ENCODE results near the gene CHST1.

Gene CHST1

GRCh38 chr11:45674481-45675190 lies 9.2 kb upstream of the CHST1 start:
- no CpG with 5 or more reads among the region's 9 CpGs for WGBS (ENCODE audit: insufficient coverage, insufficient read length)
- Histone ChIP-seq H3K27me3 (ENCODE audit: control insufficient read depth, insufficient read depth, low read length) (no peaks in the 10 kb centered on the region), H3K4me1 (ENCODE audit: control insufficient read depth, insufficient read depth, low read length) (no peaks in the 10 kb centered on the region), H3K4me3 (ENCODE audit: low read length) (no peak overlapping the region), H3K9me3 (ENCODE audit: control insufficient read depth, insufficient read depth, low read length) (no peaks in the 10 kb centered on the region), H3K36me3 (ENCODE audit: control insufficient read depth, insufficient read depth, low read length) (no peaks in the 10 kb centered on the region), H3K27ac (ENCODE audit: low read length) (no peak overlapping the region)
- no peak for DNase-seq (ENCODE audit: low read depth, low spot score)

- no peak overlapping the region for H3K4me3 ChIP-seq (ENCODE audit: low read length)
- no CpG with 5 or more reads among the region's 4 CpGs for WGBS (ENCODE audit: insufficient coverage, insufficient read length)
- H3K36me3 ChIP-seq (ENCODE audit: control insufficient read depth, insufficient read depth, low read length): no peaks in the 10 kb centered on the region
- H3K27ac ChIP-seq (ENCODE audit: low read length): no peak overlapping the region
- no peaks in the 10 kb centered on the region for H3K27me3 ChIP-seq (ENCODE audit: control insufficient read depth, insufficient read depth, low read length)
- no peaks in the 10 kb centered on the region for H3K9me3 ChIP-seq (ENCODE audit: control insufficient read depth, insufficient read depth, low read length)
- no peaks in the 10 kb centered on the region for H3K4me1 ChIP-seq (ENCODE audit: control insufficient read depth, insufficient read depth, low read length)
- DNase-seq (ENCODE audit: low read depth, low spot score): no peak
These were observed 8.0 kb upstream of the CHST1 start for GRCh38 chr11:45673441-45673840.

DNA sequence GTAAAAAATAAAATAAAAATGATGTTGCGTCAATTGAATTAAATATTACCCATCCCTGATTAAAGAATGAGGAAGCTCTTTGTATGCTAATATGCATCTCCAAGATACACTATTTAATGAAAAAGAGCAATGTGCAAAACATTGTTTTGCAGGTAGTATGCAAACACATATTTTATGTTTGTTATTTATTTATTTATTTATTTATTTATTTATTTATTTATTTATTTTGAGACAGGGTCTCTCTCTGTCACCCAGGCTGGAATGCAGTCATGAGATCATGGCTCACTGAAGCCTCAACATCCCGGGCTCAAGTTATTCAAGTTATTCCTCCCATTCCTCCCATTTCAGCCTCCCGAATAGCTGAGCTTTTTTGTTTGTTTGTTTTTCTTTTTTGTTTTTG lies 7.2 kb upstream of the CHST1 start:
- no peak for DNase-seq (ENCODE audit: low read depth, low spot score)
- no CpG with 5 or more reads among the region's 3 CpGs for WGBS (ENCODE audit: insufficient coverage, insufficient read length)
- H3K36me3 ChIP-seq (ENCODE audit: control insufficient read depth, insufficient read depth, low read length): no peaks in the 10 kb centered on the region
- no peaks in the 10 kb centered on the region for H3K4me1 ChIP-seq (ENCODE audit: control insufficient read depth, insufficient read depth, low read length)
- H3K9me3 ChIP-seq (ENCODE audit: control insufficient read depth, insufficient read depth, low read length): no peaks in the 10 kb centered on the region
- no peaks in the 10 kb centered on the region for H3K27me3 ChIP-seq (ENCODE audit: control insufficient read depth, insufficient read depth, low read length)
- H3K27ac ChIP-seq (ENCODE audit: low read length): no peak overlapping the region
- no peak overlapping the region for H3K4me3 ChIP-seq (ENCODE audit: low read length)

DNA sequence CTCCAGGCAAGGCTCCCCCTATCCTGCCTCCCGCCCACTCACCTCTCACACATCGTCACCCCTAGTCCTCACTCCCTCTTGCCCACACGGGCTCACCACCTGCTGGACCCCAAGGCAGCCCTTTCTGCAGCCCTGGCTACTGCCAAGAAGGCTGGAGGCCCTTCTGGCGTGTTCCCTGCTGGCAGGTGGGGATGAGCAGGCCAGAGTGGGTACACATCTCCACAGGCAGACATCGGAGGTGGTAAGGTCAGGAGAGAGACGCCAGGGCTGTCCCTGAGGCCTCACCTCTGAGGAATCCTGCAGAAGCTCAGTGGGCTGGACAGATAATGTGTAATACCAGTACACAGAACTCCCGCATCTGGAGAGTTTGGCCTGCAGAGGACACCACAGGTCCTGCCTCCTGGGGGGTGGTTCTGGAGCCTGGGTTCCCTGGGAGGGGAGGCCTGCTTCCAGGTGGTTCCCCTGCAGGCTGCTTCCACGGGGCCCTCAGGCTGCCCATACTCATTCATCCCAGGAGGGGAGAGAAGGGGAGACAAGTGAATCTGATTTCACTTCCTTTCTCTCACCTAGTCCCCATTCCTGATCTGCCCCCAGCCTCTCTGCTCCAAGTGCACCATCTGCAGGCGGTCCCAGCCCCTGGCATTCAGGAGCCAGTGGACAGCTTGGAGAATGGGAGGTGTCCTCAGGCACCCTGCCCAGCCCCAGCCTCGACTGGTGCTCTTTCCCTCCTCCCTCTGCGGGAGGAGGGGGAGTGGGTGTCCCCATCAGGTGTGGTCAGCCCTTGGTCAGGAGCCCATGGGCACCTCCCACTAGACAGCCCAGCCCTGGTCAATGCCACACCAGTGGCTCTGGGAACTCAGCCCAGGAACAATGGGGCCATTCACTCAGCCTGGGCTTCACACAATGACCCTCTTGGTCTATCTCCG lies 6.1 kb upstream of the CHST1 start:
- no peaks in the 10 kb centered on the region for H3K9me3 ChIP-seq (ENCODE audit: control insufficient read depth, insufficient read depth, low read length)
- WGBS (ENCODE audit: insufficient coverage, insufficient read length): no CpG with 5 or more reads among the region's 12 CpGs

GRCh38 chr11:45670386-45671135 lies 5.1 kb upstream of the CHST1 start:
- no peaks in the 10 kb centered on the region for H3K9me3 ChIP-seq (ENCODE audit: control insufficient read depth, insufficient read depth, low read length)
- H3K27me3 ChIP-seq (ENCODE audit: control insufficient read depth, insufficient read depth, low read length): peaks cover 9% of the 10 kb centered on the region; the same call in 1 of the 2 replicates
- no CpG with 5 or more reads among the region's 14 CpGs for WGBS (ENCODE audit: insufficient coverage, insufficient read length)

More for the DNA sequence above, 6.1 kb upstream of the CHST1 start:
- Histone ChIP-seq H3K27me3 (ENCODE audit: control insufficient read depth, insufficient read depth, low read length) (peaks cover 4% of the 10 kb centered on the region; the same call in 1 of the 2 replicates), H3K27ac (ENCODE audit: low read length) (no peak overlapping the region), H3K4me1 (ENCODE audit: control insufficient read depth, insufficient read depth, low read length) (no peaks in the 10 kb centered on the region), H3K36me3 (ENCODE audit: control insufficient read depth, insufficient read depth, low read length) (no peaks in the 10 kb centered on the region), H3K4me3 (ENCODE audit: low read length) (no peak overlapping the region)
- DNase-seq (ENCODE audit: low read depth, low spot score): no peak

DNA sequence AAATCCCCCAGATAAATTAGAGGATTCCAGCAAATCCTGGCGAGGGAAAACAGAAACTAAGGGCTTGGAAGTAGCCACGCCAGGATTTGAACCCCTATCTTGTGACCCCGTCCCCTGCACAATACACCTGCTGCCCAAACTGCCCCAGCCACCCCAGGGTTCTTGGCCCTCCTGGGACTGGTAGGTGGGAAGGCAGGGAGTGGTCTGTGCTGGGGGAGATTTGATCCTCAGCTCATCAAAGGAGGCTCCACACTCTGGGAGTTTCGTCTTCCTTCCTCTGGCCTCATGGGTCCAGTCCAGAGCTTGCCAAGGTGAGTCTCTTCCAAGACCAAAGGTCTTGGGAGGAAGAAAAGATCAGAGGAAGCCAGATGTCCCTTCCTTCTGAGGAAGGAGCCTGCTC lies 4.5 kb upstream of the CHST1 start:
- no peaks in the 10 kb centered on the region for H3K36me3 ChIP-seq (ENCODE audit: control insufficient read depth, insufficient read depth, low read length)
- H3K4me1 ChIP-seq (ENCODE audit: control insufficient read depth, insufficient read depth, low read length): no peaks in the 10 kb centered on the region
- H3K9me3 ChIP-seq (ENCODE audit: control insufficient read depth, insufficient read depth, low read length): no peaks in the 10 kb centered on the region
- H3K27me3 ChIP-seq (ENCODE audit: control insufficient read depth, insufficient read depth, low read length): peaks cover 9% of the 10 kb centered on the region; the same call in 1 of the 2 replicates
- no CpG with 5 or more reads among the region's 4 CpGs for WGBS (ENCODE audit: insufficient coverage, insufficient read length)
- no peak overlapping the region for H3K27ac ChIP-seq (ENCODE audit: low read length)
- no peak for DNase-seq (ENCODE audit: low read depth, low spot score)
- no peak overlapping the region for H3K4me3 ChIP-seq (ENCODE audit: low read length)

More at GRCh38 chr11:45670386-45671135, 5.1 kb upstream of the CHST1 start:
- no peaks in the 10 kb centered on the region for H3K36me3 ChIP-seq (ENCODE audit: control insufficient read depth, insufficient read depth, low read length)
- no peaks in the 10 kb centered on the region for H3K4me1 ChIP-seq (ENCODE audit: control insufficient read depth, insufficient read depth, low read length)
- no peak overlapping the region for H3K27ac ChIP-seq (ENCODE audit: low read length)
- no peak overlapping the region for H3K4me3 ChIP-seq (ENCODE audit: low read length)
- no peak for DNase-seq (ENCODE audit: low read depth, low spot score)

DNA sequence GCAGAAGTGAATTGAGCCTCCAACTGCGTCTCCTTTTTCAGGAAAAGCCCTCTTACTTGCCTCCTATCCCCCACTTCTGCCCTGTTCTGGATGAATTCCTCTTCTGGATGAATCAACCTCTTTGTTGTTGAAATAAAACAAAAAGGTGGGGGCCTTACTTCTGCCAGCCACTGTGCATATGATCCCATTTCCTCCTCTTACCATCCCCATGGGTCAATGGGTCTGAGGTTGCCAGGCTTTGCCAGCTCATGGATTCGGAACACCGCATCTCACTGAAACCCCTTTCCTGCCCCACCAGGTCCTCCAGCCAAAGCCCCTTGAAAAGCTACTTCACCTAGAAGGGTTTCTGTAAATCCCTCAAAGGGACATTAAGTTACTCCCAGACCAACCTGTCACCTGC lies 3.7 kb upstream of the CHST1 start:
- no peaks in the 10 kb centered on the region for H3K9me3 ChIP-seq (ENCODE audit: control insufficient read depth, insufficient read depth, low read length)
- no CpG with 5 or more reads among the region's 3 CpGs for WGBS (ENCODE audit: insufficient coverage, insufficient read length)
- H3K4me3 ChIP-seq (ENCODE audit: low read length): no peak overlapping the region
- no peaks in the 10 kb centered on the region for H3K36me3 ChIP-seq (ENCODE audit: control insufficient read depth, insufficient read depth, low read length)
- 0 out of 2 replicates have a peak, but pooled peaks cover under 1% of the 10 kb centered on the region for H3K4me1 ChIP-seq (ENCODE audit: control insufficient read depth, insufficient read depth, low read length)
- no peak overlapping the region for H3K27ac ChIP-seq (ENCODE audit: low read length)
- H3K27me3 ChIP-seq (ENCODE audit: control insufficient read depth, insufficient read depth, low read length): peaks cover 14% of the 10 kb centered on the region; the same call in 1 of the 2 replicates
- DNase-seq (ENCODE audit: low read depth, low spot score): no peak

- no peak for DNase-seq (ENCODE audit: low read depth, low spot score)
- H3K9me3 ChIP-seq (ENCODE audit: control insufficient read depth, insufficient read depth, low read length): no peaks in the 10 kb centered on the region
- peaks cover 20% of the 10 kb centered on the region; the same call in 1 of the 2 replicates for H3K27me3 ChIP-seq (ENCODE audit: control insufficient read depth, insufficient read depth, low read length)
- H3K4me1 ChIP-seq (ENCODE audit: control insufficient read depth, insufficient read depth, low read length): peaks cover 5% of the 10 kb centered on the region; the same call in 1 of the 2 replicates
- WGBS (ENCODE audit: insufficient coverage, insufficient read length): no CpG with 5 or more reads among the region's 5 CpGs
- no peaks in the 10 kb centered on the region for H3K36me3 ChIP-seq (ENCODE audit: control insufficient read depth, insufficient read depth, low read length)
- H3K4me3 ChIP-seq (ENCODE audit: low read length): no peak overlapping the region
- no peak overlapping the region for H3K27ac ChIP-seq (ENCODE audit: low read length)
These were observed 2.7 kb upstream of the CHST1 start for GRCh38 chr11:45667929-45668680.

DNA sequence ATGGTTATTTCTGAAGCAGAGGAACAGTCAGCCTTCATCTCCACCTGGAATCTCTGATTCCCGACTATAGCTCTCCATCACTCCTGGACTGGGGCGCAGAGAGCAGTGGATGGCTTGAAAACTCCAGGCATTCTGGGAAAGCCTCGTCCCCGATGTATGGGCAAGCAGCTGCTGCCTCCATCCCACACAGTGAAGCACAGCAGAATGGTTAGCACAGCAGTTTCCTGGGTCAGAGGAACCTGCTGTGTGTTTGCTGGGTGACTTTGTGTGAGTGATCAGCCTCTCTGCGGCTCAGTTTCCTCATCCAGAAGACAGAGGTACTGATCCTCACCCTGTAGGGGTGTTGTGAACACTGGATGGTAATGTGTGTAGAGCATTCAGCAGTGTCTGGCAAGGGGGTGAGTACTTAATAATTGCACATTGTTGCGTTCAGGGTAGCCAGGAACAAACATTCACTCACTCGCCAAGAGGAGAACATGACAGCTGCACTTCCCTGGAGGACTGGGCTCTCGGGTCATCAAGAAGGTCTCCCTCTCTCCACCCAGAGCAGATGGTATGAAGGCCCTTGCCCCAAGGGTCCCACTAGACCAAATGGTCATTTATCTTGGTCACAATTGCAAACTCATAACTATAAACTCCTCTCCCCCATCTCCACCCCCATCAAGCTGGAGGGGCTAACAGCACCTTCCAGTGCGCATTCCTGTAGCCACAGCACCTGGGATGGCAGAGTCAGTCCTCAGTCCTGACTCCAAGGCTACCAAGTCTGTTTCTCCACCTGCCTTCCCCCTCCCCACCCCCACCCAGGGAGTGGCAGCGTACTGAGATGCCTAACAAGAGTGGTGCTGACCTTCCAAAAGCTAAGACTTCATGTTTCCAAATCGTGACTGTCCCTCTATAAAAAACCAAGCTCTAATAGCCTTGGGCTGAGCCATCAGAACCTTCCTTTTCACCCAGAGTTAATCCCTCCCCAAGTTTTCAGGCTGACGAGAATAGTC lies 1.5 kb upstream of the CHST1 start:
- peaks cover 20% of the 10 kb centered on the region; the same call in 1 of the 2 replicates for H3K27me3 ChIP-seq (ENCODE audit: control insufficient read depth, insufficient read depth, low read length)

More for the DNA sequence above, 1.5 kb upstream of the CHST1 start:
- WGBS (ENCODE audit: insufficient coverage, insufficient read length): no CpG with 5 or more reads among the region's 12 CpGs
- Histone ChIP-seq H3K4me3 (ENCODE audit: low read length) (no peak overlapping the region), H3K9me3 (ENCODE audit: control insufficient read depth, insufficient read depth, low read length) (no peaks in the 10 kb centered on the region), H3K27ac (ENCODE audit: low read length) (no peak overlapping the region), H3K36me3 (ENCODE audit: control insufficient read depth, insufficient read depth, low read length) (no peaks in the 10 kb centered on the region; the same call in 1 of the 2 replicates), H3K4me1 (ENCODE audit: control insufficient read depth, insufficient read depth, low read length) (peaks cover 5% of the 10 kb centered on the region; the same call in 1 of the 2 replicates)
- no peak for DNase-seq (ENCODE audit: low read depth, low spot score)
